HFF-Myc (cell line): ENCODE measurements around the gene PRKCE.

Experiments
- DNase-seq: peaks from one replicate; pipeline ENCODE4 v3.0.0-alpha.2; 2011; ENCODE audit warnings: low read depth; ENCODE audit errors: extremely low read depth
- H3K4me3 ChIP-seq: replicated peaks from 2 replicates; pipeline ENCODE4 v1.5.1; 2011; ENCODE audit warnings: low read depth, mild to moderate bottlenecking, control low read depth, low read length
- CTCF ChIP-seq: IDR thresholded peaks from 2 replicates; pipeline ENCODE4 v1.5.1; 2012; ENCODE audit warnings: mild to moderate bottlenecking, low read depth, low read length, control low read depth; ENCODE audit errors: missing control alignments

The PRKCE gene

GRCh38 chr2:45684756-45685155, 33.3 kb downstream of the PRKCE start:
- no peak overlapping the region for H3K4me3 ChIP-seq
- DNase-seq, result no peak
- TF ChIP-seq CTCF, result no peak

GRCh38 chr2:45685260-45685659, 33.8 kb downstream of the PRKCE start:
- DNase-seq, result no peak
- TF ChIP-seq CTCF, result no peak
- H3K4me3 ChIP-seq, result no peak overlapping the region

- no peak for TF ChIP-seq CTCF
- DNase-seq, result no peak
- H3K4me3 ChIP-seq, result no peak overlapping the region
Measured at GRCh38 chr2:45687964-45688363, 36.5 kb downstream of the PRKCE start.

GRCh38 chr2:45688479-45689298, 37.2 kb downstream of the PRKCE start:
- no peak for DNase-seq
- H3K4me3 ChIP-seq, result no peak overlapping the region
- TF ChIP-seq CTCF, result no peak

GRCh38 chr2:45690231-45690630, 38.8 kb downstream of the PRKCE start:
- no peak overlapping the region for H3K4me3 ChIP-seq
- TF ChIP-seq CTCF, result no peak
- no peak for DNase-seq

GRCh38 chr2:45691171-45691999, 39.9 kb downstream of the PRKCE start:
- no peak for DNase-seq
- TF ChIP-seq CTCF, result no peak
- no peak overlapping the region for H3K4me3 ChIP-seq
